ENCODE measurements around the gene CD300E.
"Not testable (repeated sequence)": the region's sequence is repeated elsewhere in the genome, so short reads cannot be mapped to it uniquely, and the experiment has no call there.

CD300E gene

DNA sequence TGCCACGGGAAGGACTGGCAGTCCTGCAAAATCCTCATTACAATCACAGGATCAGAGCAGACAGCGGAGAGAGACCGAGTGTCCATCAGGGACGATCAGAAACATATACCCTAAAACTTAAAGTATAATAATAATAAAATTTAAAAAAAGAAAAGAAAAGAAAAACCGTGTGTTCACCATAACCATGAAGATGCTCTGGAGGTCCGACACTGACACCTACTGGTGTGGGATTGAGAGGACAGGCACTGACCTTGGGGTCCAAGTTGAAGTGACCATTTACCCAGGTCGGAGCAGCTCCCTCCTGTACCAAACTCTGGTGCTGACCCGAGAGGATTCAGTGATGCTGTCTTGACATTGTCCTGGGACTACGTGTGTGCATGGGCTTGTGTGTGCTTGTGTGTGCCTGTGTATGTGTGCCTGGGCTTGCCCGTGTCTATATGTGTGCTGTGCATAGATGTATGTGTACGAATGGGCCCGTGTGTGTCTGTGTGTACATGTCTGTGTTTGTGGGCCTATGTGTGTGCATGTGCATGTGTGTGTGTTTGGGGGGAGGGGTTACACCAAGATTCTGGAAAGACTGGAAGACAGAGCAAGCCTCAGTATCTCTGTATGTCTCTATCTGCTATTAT is 21.5 kb downstream of the CD300E start:
- H3K27ac ChIP-seq: no peak overlapping the region
- DNase-seq (ENCODE audit: low read depth, low spot score): no peak

DNA sequence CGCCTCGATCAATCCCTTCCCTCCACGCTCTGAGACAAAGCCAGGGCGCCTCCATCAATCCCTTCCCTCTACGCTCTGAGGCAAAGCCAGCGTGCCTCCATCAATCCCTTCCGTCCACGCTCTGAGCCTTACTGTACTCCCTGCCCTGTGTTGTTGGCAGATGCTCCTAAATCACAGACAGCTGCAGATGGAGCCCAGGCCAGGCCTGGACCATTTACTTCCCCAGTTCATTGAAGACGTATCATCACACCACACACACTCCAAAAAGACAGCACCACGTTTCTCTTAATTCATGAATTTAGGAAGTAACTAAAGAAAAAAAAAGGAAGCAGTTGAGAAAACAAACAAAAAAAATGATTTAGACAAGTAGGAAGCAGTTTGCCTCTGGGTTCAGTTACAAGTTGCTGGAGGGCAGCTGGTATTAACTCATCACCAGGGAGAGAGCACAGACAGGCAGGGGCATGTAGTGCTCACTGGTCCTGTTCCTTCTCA is 24.0 kb downstream of the CD300E start:
- H3K27ac ChIP-seq: no peak overlapping the region
- peak; percentile 6 for DNase-seq (ENCODE audit: low read depth, low spot score)

DNA sequence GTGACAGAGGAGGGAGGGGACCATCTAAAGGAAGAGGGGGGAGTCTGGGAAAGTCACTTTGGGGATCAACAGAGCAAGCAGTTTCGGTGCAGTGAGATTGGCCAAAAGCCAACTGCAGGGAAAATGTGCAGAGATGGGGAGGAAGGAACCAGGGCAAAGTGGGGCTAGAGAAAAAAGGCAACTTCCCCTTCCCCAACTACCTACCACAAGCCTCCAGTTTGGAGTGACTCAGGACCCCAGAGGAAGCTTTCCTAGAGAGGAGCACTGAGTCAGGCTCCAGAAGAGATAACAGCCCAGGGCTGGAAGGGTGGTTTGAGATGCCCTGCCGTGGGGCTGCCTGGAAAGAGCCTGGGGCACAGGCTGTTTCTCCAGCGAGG is 24.5 kb downstream of the CD300E start:
- no peak overlapping the region for H3K27ac ChIP-seq
- DNase-seq (ENCODE audit: low read depth, low spot score): no peak

DNA sequence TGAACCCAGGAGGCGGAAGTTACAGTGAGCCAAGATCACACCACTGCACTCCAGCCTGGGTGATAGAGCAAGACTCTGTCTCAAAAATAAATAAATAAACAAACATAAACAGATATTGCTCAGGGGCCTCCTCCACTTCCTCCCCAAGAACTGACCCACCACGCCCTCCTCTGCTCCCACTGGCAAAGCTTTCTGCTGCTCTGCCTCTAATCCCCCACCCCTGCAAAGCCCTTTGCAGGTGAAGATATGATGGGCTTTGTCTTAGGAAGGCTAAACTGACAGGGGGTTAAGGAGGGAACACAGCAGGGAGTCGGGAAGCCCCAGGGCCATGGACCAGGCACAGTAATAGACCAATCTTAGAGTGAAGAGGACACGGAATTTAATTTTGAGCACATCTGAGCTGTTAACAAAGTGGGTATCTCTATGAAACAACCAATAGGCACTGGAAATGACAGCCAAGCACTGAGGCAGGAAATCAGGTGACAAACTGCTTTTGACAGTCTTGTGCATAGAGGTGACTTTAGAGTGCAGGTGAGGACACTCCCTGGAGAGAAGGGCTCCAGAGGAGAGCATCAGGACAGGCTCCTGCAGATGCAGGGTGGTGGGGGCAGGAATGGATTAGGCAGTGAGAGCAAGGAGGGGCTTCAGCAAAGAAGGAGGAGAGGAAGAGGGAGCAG is 25.1 kb downstream of the CD300E start:
- H3K27ac ChIP-seq: no peak overlapping the region
- DNase-seq (ENCODE audit: low read depth, low spot score): no peak

GRCh38 chr17:74597069-74597790 is 26.3 kb downstream of the CD300E start:
- no peak for DNase-seq (ENCODE audit: low read depth, low spot score)
- H3K27ac ChIP-seq: no peak overlapping the region

- no peak for DNase-seq (ENCODE audit: low read depth, low spot score)
- H3K27ac ChIP-seq: no peak overlapping the region
These were observed 28.3 kb downstream of the CD300E start for GRCh38 chr17:74595037-74595750.

DNA sequence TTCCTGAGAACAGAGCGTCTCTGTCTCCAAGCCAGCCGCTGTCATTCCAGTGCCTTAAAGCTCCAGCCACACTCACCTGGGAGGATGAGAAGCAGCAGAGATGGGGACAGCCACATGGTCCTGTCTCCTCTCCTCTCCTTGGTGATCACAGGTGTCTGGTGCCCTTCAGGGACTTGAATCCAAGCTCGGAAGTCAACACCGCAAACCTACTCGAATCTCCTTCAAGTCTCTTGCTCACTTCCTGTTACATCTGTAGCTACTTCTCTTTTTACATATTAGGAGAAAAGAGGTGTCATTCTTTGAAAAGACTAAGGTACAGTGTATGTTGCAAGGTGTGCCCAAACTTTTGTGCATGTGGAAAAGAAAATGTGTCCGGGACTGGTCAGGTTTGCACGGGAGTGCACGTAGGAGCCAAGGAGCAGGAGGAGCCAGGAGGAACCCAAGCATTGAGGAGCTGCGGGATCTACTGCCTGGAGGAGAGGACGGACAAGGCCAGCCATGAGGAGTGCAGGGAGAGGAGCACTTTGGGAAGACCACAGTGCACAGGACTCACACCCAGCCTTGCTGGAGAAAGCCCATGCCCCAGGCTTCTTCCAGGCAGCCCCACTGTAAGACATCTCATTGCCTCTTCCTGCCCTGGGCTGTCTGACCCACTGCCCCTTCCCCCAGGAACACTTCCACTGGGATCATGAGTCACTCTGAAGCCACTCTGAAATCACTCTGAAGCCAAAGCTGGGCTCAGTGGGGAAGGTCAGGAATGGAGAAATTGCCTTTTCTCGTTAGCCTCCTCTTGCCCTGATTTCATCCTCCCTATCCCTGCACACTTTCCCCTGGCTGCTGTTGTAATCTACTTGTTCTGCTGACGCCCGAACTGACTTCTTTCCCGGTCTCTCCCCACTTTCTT is 31.2 kb downstream of the CD300E start, which contains the start of gene CD300LD:
Gene CD300LD (minus strand): TSS at position 197 of the 904 bp plus-strand sequence. CDS start 81 bp downstream, at position 116.
- no peak for DNase-seq (ENCODE audit: low read depth, low spot score)
- no peak within 1 kb of the TSS for H3K27ac ChIP-seq

- DNase-seq (ENCODE audit: low read depth, low spot score): no peak
- H3K27ac ChIP-seq: no peak overlapping the region
These were observed 32.0 kb downstream of the CD300E start for GRCh38 chr17:74591503-74591902.

GRCh38 chr17:74585711-74586110 is 37.8 kb downstream of the CD300E start:
- no peak overlapping the region for H3K27ac ChIP-seq
- no peak for DNase-seq (ENCODE audit: low read depth, low spot score)

DNA sequence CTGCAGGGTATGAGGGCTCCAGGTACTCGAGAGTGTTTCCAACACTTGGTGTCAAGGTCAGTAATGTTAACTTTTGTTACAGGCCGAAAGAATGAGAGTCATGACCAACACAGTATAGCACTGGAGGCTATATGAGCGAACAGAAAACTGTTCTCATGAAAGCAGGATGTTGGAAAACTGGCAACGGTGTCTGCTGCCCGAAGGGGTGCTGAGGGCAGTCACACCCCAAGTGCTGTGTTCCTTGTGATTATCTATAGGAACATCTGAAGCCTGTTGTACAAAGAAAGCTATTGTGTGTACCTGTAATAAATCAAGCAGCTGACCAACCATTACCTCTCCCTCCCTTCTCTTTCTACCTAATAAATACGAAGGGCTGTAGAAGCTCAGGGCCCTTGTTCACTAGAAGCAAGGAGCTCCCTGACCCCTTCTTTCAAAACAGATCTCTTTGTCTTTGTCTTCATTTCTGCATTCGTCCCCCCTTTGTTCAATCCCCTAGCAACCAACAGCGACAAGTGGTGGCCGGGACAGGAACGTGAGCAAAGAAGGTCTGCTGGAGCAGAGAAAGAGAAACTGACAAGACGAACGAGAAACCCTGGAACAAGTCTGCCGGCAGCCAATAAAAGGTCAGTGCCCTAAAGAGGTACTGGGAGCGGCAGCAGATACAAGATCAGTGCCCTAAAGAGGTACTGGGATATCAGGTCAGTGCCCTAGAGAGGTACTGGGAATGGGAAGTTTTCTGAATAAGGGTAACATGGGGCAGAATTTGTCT is 39.1 kb downstream of the CD300E start:
- peak; percentile 20 for DNase-seq (ENCODE audit: low read depth, low spot score)

GRCh38 chr17:74582633-74583032 is 40.9 kb downstream of the CD300E start:
- no peak for DNase-seq (ENCODE audit: low read depth, low spot score)
- no peak overlapping the region for H3K27ac ChIP-seq

More for the DNA sequence above, 39.1 kb downstream of the CD300E start:
- H3K27ac ChIP-seq: no peak overlapping the region

GRCh38 chr17:74579900-74580299 is 43.6 kb downstream of the CD300E start:
- no peak for DNase-seq (ENCODE audit: low read depth, low spot score)
- H3K27ac ChIP-seq: no peak overlapping the region

DNA sequence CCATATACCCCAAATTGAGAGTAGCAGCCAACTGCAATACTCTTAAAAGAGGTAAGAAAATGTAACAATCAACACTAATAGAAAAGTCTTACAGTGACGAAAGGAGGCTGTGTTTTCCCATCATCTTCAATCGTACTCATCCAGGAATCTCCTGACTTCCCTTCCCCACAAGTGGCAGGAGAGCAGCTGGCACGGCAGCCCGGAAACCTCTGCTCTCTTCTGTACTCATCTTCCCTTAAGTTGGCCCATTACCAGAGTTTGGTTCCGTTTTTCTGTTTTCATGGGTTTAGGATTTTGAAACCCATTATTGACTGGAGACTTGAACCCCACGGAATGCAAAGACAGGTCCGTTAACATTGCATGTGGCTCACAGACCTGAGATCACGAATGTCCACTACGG is 44.6 kb downstream of the CD300E start:
- H3K27ac ChIP-seq: no peak overlapping the region
- DNase-seq (ENCODE audit: low read depth, low spot score): no peak

- no peak overlapping the region for H3K27ac ChIP-seq
- DNase-seq (ENCODE audit: low read depth, low spot score): no peak
These were observed 48.9 kb downstream of the CD300E start for GRCh38 chr17:74574489-74575142.

DNA sequence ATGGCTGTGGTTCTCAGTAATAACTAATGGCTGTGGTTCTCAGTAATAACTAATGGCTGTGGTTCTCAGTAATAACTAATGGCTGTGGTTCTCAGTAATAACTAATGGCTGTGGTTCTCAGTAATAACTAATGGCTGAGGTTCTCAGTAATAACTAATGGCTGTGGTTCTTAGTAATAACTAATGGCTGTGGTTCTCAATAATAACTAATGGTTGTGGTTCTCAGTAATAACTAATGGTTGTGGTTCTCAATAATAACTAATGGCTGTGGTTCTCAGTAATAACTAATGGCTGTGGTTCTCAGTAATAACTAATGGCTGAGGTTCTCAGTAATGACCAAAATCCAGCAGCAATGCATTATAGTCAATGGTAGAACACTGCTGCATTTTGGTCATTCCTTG is 49.9 kb downstream of the CD300E start:
- DNase-seq (ENCODE audit: low read depth, low spot score); H3K27ac ChIP-seq: not testable (repeated sequence)

DNA sequence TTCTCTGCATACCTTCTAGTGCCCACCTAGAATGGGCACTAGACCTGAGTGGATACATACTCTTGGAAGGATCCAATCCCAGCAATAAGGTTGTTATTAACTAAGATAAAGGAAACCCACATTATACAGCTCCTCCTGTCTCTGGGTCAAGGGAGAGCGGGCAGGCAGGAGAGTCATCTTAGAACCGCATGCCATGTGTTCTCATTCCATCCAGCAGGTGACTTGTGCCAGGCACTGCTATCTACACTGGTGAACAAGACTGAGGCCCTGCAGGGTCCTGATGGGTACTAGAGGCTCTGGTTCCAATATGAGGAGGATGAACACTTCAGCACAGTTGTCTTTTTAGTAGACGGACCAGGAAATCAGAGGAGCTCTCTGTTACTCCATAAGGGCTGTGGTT is 50.4 kb downstream of the CD300E start:
- no peak for DNase-seq (ENCODE audit: low read depth, low spot score)
- H3K27ac ChIP-seq: no peak overlapping the region

DNA sequence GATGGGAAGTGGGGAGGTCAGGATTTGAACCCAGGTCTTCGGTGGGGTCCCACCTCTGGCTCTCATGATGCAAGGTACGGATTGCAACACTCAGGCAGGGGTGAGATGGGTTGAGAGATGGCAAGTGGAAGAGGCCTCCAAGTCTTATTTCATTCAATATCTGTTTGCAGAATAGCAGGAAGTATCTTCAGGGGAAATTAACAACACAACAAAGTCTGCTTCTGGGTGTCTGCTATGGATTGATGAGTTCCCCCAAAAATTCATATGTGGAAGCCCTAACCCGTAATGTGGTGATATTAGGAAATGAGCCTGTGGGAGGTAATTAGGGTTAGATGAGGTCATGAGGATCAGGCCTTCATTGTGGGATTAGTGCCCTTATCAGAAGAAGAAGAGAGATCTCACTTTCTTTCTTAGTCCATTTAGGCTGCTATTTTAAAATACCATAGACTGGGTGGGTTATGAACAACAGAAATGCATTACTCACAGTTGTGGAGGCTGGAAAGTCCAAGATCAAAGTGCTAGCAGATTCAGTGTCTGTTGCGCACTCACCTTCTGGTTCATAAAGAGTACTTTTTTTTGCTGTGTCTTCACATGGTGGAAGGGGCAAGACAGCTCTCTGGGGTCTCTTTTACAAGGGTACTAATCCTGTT is 51.8 kb downstream of the CD300E start:
- no peak for DNase-seq (ENCODE audit: low read depth, low spot score)

More for the DNA sequence above, 51.8 kb downstream of the CD300E start:
- H3K27ac ChIP-seq: no peak overlapping the region
